Measurements from ENCODE around the gene ALDH1A2.
"Not testable (repeated sequence)": the region's sequence is repeated elsewhere in the genome, so short reads cannot be mapped to it uniquely, and the experiment has no call there.

Gene ALDH1A2

DNA sequence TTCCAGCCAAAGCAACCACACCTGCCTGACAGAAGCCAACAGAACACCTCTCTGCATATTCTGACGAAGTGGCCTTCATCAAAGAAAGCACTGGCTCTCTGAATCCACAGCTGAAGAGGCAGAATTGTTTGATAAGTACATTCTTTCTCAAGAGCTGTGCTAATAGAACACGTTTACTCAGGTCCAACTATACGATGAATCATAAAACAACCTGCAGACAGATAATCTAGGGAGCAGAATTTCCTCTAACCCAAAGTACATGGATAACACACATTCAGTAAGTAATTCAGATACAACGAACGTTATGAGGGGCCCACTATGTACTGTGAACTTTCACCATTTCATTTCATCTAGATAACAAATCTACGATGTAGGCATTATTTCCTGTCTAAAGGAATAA is 25.4 kb downstream of the ALDH1A2 start:
- DNase-seq = no peak

DNA sequence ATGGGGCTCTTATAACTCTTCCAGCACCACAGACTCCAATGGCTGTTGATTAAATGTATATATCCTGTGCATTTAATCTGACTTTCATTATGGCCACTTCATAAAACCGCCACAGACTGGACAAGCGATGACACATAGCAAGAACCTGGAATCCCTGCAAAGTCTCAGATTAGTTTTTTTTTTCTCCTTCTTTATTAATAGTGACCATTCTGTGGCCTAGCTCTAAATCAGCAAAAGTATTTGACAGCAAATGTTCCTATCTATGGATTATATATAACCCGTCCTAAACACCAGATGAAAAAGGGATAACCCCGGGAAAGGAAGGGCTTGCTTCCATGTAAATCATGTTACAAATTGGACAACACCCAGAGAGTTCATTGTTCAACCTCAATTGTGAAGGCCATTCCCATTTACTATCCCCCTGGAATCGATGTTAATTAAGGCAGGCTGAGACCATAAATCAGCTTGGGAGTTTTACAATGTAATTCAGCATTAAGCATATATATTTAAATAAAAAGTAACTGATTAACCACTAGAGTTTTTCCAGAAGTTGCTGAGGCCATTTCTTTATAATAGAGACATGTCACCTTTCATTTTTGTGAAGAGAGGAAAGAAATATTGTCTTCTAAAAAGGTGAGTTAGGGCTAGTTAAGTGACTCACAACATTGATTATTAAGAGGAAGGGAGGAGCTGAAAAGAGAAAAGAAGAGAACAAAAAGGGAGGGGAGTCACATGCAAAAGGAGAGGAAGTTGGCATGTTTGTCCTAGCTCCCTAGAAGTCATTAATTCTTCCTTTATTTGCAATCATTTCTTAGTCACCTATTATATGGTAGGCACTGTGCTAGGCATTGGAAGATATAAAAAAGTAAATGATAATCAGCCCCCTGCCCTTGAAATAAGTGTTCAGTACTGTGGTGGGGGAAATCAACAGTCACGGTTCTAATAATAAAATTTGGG is 26.2 kb downstream of the ALDH1A2 start:
- no peak for DNase-seq

DNA sequence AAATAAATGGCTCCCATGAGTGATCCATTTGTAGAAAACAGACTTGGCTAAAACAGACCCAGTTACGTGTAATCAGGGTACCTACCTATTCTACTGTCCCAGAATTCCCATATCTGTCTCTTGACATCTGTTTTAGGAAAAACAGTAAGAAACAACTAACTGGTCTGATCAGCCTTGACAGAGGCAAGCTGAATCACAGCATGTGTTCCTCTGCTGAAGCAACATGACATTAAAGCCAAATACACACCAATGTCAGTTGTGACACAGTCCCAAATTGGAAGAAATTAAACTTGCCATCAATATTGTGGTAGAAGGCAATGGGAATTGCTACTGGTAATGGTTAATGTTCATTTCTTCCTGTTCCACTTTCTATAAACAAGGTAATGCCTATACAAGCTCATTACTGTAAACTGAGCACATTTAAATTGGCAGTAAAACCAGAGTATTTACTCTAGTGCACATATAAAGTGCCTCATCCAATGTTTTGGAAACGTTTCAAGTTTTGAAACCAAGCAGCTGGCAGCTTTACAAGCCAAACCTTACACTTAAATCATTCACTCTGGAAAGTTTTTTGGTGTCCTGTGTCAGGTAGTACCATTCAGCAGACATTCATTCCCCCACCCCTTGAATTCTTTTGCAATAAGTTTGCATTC is 27.0 kb downstream of the ALDH1A2 start:
- DNase-seq = no peak

DNA sequence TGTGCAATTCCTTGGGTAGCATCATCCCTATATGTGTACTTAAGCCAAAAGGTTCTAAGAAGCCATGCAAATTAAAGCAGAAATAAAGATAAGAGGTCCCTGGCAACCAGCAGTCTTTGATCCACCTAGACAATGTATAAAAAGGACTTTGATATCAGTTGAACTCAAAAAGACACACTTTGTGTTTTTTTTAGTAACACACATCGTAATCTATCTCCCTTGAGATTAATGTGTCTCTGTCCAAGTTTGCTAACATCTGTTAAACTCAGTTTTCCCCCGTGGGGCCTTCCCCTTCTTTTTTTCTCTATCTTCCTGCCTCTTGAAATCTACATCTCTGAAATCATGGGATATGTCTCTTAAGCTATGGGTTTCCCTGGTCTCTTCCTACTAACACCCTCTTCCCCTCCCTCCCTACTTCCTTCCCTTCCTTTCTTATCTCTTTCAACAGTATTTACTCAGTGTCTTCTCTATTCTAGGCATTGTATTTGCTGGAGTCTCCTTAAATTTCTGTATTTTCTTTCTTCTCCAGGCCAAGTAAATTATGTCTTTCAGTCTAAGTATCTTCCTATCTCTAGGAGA is 27.7 kb downstream of the ALDH1A2 start:
- no peak for DNase-seq

DNA sequence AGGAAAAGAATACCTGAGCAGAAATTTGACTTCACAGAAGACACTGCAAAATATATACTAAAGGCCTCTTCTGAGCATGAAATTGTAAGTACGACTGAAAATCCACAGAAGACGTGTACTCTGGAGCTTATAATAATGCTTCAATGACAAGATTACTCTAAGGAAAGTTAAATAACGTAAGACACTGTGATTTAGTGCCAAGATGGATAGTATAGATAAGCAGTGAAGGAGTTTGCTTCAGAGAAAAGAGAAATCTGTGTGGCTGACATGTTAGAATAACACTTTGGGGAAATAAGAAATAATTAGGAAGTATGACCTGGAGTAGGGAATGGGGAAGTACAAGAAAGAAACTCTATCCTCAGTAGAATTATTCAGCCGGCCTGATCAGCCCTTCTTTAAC is 28.9 kb downstream of the ALDH1A2 start:
- no peak for DNase-seq

DNA sequence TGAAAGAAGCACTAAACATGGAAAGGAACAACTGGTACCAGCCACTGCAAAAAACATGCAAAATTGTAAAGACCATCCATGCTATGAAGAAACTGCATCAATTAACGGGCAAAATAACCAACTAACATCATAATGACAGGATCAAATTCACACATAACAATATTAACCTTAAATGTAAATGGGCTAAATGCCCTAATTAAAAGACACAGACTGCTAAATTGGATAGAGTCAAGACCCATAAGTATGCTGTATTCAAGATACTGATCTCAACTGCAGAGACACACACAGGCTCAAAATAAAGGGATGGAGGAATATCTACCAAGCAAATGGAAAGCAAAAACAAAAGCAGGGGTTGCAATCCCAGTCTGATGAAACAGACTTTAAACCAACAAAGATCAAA is 37.1 kb downstream of the ALDH1A2 start:
- DNase-seq = not testable (repeated sequence)

DNA sequence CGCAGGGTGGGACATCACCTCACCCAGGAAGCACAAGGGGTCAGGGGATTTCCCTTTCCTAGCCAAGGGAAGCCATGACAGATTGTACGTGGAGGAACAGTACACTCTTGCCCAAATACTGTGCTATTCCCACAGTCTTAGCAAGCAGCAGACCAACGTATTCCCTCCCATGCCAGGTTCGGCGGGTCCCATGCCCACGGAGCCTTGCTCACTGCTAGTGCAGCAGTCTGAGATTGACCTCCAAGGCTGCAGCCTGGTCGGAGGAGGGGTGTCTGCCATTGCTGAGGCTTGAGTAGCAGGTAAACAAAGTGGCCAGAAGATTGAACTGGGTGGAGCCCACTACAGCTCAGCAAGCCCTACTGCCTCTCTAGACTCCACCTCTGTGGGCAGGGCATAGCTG is 39.0 kb downstream of the ALDH1A2 start:
- DNase-seq = no peak

DNA sequence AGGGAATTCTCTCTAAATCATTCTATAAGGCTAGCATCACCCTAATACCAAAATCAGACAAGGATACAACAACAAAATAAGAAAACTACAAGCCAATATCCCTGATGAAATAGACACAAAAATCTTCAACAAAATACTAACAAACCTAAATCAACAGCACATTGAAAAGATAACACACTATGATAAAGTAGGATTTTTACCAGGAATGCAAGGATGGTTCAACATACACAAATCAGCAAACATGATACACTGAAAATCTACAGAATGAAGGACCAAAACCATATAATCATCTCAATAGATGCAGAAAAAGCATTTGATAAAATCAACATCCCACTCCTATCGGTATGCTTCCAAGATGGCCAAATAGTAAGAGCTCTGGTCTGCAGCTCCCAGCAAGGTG is 39.5 kb downstream of the ALDH1A2 start:
- no peak for DNase-seq

DNA sequence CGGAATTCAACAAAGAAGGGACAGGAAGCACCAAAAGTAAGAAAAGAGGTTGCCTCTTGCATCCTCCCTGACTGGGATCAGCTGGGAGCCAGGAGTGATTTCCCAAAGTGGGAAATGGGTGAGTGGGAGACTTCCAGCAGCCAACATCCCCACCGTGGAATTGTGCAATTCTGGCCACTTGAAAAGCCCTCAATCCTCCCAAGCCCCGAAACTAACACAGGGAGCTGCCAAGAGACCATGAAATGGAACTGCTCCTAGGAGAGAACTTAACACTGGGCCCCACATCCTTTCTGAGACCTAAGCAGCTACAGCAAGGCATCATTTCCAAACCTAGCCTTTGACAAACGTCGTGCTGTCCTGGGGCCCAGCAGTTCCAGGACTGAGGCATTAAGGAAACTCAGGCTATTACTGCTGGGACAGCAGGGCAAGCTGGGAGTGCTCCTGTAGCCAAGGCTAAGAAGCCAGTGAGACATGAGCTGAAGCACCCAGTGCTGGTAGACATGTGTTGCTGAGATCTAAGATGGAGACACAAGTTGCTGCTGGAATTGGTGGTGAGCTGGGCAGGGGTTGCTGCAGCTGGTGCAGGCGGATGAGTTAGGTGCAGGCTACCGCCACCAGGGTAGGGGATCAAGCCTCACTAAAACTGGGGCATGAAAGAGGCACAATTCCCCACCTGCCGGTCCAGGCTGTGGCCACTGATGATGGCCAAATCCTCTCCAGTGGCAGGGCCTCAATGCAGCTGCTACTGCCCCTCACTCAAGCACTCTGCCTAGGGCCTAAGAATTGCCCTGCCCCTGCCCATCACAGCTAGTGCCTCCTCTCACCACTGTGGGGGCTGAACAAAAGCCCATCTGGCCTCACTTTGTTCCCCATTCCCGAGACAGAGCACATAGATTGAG is 43.9 kb downstream of the ALDH1A2 start:
- no peak for DNase-seq

DNA sequence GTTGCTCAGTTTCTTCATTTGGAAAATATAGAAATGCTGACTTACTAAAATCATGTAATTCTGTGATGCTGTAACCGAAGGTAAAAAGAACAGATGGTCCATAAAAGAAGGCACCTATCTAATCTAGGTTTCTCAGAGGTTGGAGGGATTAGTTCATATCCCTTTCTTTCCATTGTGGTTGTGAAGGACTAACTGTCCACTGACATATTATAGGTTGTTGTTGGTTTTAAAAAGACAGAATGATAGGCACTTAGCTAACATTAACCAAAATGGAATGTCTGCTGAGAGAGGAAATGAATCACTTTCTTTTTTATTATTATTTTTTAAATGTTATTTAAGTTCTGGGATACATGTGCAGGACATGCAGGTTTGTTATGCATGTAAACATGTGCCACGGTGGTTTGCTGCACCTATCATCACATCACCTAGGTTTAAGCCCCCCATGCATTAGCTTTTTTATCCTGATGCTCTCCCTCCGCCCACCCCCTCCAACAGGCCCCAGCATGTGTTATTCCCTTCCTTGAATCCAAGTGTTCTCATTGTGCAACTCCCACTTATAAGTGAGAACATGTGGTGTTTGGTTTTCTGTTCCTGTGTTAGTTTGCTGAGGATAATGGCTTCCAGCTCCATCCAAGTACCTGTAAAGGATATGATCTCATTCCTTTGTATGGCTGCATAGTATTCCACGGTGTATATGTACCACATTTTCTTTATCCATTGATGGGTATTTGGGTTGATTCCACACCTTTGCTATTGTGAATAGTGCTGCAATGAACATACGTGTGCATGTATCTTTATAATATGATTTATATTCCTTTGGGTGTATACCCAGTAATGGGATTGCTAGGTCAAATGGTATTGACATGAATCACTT is 45.8 kb downstream of the ALDH1A2 start:
- DNase-seq = no peak

DNA sequence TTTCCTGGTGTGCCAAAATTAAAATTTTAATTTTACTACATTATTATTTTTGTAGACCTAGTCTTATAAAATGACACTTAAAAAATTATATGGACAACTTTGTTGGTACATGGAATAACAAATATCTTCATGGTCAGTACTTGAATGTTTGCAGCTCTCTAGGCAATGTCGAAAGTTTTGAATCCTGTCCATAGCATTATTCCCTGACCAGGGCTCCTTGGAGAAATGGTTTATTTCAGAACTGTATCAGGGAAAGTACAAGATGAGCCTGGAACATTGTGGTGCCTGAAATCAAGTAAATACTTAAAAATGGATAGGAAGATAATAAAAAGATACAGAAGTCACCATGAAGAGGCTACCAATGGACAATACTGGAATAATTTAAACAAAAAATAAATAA is 47.6 kb downstream of the ALDH1A2 start:
- no peak for DNase-seq

DNA sequence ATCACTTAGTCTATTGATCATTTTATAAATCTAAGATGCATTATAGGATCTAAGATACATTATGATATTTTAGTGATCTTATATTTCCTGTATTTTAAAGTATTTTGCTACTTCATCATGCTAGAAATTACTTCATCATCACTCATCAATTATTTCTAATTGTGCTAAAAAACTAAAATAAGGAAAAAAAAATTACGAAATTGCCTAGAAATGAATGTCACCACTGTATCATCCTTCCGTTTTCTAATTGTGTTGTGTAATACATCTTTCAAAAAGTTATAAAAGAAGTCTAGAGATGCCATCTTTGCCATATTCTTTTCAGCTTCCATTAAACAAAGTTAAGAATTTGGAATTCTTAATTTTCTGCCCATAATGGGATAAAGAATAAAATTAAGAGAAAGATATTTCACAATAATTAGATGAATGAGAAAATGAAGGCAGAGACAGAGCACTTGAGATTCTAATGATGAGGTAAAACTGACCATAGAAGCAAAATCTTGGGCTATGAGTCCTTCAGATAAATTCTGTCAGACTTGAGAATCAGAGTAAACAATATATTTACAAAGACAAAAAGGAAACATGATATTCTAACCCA is 48.8 kb downstream of the ALDH1A2 start:
- DNase-seq = no peak

DNA sequence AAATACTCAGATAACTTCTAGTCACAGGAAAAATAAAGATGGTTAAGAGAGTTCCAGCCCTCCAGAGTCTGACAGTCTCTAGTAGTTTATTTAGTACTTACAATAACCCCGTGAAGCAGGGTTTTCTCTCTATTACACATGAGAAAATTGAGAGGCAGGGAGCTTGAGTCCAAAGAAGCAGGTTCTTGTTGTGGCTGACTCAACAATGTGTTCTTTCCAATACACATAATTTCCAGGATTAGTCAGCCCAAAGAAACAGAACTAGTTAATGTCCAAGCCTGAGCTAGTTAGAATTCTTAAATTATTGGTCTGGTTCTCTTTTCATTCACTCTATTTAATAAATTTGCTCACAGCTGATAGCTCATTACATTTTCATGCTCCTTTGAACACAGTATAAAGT is 49.9 kb downstream of the ALDH1A2 start:
- no peak for DNase-seq

DNA sequence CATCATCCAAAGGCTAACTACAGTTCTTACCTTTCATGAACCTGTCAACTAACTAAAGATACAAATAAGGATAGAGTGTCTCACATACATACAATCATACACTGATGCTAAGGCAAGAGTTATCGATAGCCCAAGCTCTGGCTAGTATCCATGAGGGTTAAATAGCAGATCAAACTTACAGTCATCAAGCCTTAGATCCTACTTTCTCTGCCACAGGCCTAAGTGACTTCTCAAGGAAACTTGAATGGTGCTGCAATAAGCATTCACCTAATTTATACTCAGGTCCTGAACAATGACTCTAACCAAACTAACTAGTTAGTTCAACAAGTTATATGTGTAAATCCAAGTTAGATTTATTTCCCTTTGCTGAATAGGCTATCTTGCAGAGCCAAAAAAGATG is 51.0 kb downstream of the ALDH1A2 start:
- no peak for DNase-seq

DNA sequence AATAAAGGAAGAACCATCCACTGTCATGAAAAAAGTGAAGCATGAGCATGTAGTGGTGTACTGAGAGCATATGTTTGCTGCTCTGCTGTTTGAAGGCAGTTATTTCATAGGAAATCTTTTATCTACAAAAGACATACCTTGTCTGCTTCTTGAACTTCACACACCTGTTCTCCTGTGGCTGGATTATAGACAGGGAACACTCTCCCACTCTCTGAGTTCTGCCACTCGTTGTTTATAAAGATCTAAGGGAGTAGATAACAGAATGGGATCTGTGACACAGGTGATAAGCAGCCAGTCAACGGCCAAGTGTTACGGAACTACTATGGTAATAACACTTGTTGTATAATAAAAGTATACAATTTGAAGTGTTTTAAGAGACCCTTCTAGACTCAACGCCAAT is 51.5 kb downstream of the ALDH1A2 start:
- DNase-seq = no peak

DNA sequence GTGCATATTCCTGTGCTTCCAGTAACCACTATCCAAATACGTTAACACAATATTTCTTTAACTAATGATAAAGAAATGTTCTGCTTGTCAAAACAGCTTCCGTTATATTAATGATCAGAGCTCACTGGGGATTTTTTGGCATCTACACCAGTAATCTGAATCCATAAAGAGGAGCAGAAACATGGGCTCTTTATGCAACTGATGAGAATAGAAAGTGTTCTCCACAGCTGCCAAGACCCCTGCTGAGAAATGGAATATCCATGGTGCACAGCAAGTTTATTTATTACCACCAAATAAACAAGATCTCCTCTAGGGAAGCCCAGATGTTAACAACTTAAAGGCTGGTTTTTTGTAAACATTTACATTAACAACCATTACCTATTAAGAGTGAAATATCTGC is 54.5 kb downstream of the ALDH1A2 start:
- DNase-seq = no peak

DNA sequence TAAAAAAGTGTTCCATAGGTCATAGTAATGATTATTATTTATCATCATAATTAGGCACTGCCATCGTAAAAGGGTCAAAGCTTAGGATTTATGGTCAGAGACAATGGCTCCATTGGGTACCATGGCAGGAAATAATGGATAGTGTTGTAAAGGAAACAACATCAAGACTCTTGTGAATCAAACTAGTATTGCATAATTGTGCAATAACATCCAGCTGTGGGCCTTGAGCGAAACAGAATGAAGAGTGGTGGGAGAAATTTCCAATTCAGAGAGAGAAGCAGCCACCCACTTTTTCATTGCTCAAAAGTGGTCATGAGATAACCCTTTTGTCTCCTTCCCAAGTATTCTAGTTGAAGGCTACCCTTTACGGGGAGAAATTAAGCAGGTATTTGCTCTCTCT is 61.7 kb downstream of the ALDH1A2 start:
- no peak for DNase-seq

DNA sequence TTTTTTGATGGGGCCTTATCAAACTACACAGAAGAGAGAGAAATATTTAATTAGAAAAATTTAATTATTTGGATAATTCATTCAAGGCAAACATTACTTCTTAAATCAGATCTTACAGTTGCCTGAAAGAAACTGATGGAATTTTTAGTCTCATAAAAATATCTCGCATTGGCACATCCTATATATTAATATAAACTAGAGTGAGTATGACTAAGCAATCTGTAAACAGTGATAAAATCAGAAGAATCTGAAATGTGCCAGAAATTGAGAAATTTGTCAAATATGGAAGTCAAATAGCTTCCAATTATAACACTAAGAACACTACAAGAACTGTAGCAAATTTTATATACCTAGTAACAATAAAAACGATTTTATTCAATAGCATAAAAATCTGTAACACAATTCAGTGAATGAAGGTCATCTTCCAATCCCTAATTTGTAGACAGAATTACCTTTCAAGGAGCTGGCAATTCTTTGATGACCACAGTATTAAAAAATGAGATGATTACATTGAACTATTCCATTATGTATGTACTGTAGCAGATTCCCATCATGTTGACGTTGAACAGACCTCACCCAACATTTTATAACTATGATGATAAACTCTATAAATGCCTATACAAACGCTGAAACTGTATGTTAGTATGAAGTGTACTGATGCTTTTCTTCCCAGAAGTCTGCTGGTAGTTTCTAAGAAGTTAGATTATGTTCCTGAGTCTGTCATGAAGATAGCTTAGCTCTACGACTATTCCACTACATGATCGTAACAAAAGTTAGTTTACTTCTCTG is 63.0 kb downstream of the ALDH1A2 start:
- DNase-seq = no peak

DNA sequence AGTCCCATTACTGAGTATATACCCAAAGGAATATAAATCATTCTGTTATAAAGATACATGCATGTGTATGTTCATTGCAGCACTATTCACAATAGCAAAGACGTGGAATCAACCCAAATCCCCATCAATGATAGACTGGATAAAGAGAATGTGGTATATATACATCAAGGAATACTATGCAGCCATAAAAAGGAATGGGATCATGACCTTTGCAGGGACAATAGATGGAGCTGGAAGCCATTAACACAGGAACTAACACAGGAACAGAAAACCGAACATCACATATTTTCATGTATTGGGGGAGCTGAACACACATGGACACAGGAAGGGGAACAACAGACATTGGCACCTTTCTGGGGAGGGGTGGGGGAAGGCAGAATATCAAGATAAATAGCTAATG is 65.8 kb downstream of the ALDH1A2 start:
- not testable (repeated sequence) for DNase-seq

DNA sequence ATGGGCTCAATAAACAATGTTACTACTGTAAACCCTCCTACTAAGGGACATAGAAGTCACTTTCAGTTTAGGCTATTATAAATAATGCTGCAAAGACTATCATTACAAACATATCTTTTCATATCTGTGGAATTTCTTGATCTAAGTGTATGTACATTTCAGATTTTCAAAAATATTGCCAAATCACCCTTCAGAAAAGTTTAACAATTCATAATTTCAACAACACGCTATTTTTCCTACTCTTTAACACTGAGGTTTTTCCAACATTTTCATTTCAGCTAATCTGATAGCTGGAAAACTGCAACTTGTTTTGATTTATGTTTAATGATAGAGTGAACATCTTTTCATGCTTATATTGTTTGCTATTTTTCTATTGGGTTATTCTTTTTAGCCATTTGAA is 69.0 kb downstream of the ALDH1A2 start:
- DNase-seq = no peak
